Subcutaneous abdominal adipose tissue (tissue), 5 donors: ENCODE measurements around the gene NDUFS4.

Source experiments
- H3K27ac ChIP-seq: one replicate; pipeline ENCODE4 v1.7.0; 2013; ENCODE audit warnings: low read depth, mild to moderate bottlenecking, inconsistent platforms, low read length, moderate library complexity
- H3K27me3 ChIP-seq, 5 donors: one replicate each; pipeline ENCODE4 v1.7.0; 2013; ENCODE audit warnings: low read length in 5 of 5, inconsistent platforms in 1 of 5; ENCODE audit not compliant: control insufficient read depth in 5 of 5, insufficient read depth in 4 of 5
- H3K36me3 ChIP-seq, 5 donors: one replicate each; pipeline ENCODE4 v1.7.0; 2013; ENCODE audit warnings: low read length in 5 of 5; ENCODE audit not compliant: control insufficient read depth in 5 of 5, insufficient read depth in 5 of 5
- H3K4me1 ChIP-seq, 5 donors: one replicate each; pipeline ENCODE4 v1.7.0; 2013; ENCODE audit warnings: low read length in 5 of 5, mild to moderate bottlenecking in 3 of 5, moderate library complexity in 1 of 5; ENCODE audit not compliant: control insufficient read depth in 5 of 5, insufficient read depth in 5 of 5
- H3K4me3 ChIP-seq, 5 donors: one replicate each; pipeline ENCODE4 v1.7.0; 2013; ENCODE audit warnings: low read length in 5 of 5, low read depth in 1 of 5
- H3K9ac ChIP-seq, 5 donors: one replicate each; pipeline ENCODE4 v1.7.0; 2013; ENCODE audit warnings: low read length in 5 of 5, mild to moderate bottlenecking in 4 of 5, moderate library complexity in 3 of 5
- H3K9me3 ChIP-seq, 5 donors: one replicate each; pipeline ENCODE4 v1.7.0; 2013; ENCODE audit warnings: low read length in 5 of 5; ENCODE audit not compliant: control insufficient read depth in 5 of 5
- donor health status: healthy.
- donor health status: healthy.
- donor health status: healthy.
- donor health status: healthy.
- donor health status: healthy.

Gene NDUFS4

DNA sequence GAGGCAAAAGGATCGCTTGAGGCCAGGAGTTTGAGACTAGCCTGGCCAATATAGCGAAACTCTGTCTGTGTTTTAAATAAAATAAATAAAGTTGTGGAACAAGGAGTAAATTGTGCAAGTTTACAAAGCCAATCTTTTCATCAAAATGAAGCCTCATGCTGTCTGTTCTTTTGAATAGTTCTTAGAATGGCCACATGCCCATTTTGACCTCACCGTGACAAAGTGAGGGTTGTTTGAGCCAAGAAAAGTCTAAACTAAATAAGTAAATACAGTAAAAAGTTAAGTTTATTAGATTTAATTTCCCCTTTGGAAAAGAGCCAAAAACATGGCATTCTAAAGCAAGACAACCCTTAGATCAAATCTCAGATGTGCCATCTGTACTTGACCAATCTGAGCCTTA lies 165.7 kb downstream of the NDUFS4 start:
- Histone ChIP-seq H3K9ac (no peak overlapping the region), H3K4me3 (no peak overlapping the region), H3K9me3 (peaks cover 0 to 4% (median 0%) of the 10 kb centered on the region in 5 donors), H3K27me3 (no peaks in the 10 kb centered on the region), H3K27ac (no peak overlapping the region), H3K36me3 (no peaks in the 10 kb centered on the region), H3K4me1 (no peaks in the 10 kb centered on the region)

GRCh38 chr5:53730943-53731342 lies 170.5 kb downstream of the NDUFS4 start:
- Histone ChIP-seq H3K27ac (no peak overlapping the region), H3K9me3 (peaks cover 0 to 6% (median 3%) of the 10 kb centered on the region in 5 donors), H3K36me3 (no peaks in the 10 kb centered on the region), H3K4me1 (no peaks in the 10 kb centered on the region), H3K27me3 (no peaks in the 10 kb centered on the region), H3K9ac (no peak overlapping the region), H3K4me3 (no peak overlapping the region)
